HL-60 (cell line): ENCODE data around the gene FAM20A.

Experiments used
- DNase-seq, 2 experiments: peaks; one replicate each; pipeline ENCODE4 v3.0.0-alpha.2; 2010 to 2020; ENCODE audit warnings: low read depth in 1 of 2, low spot score in 1 of 2
- H3K27ac ChIP-seq: fragments of 250-450 bp; sonication (Bioruptor Pico); replicated peaks from 2 replicates; pipeline ENCODE4 v1.5.1; 2020; ENCODE audit warnings: mild to moderate bottlenecking, moderate library complexity
- H3K27me3 ChIP-seq: fragments of 250-450 bp; sonication (Bioruptor Pico); 2 replicates; pipeline ENCODE4 v1.5.1; 2021; ENCODE audit warnings: mild to moderate bottlenecking, moderate library complexity; ENCODE audit not compliant: insufficient read depth, poor library complexity, severe bottlenecking
- H3K4me3 ChIP-seq: replicated peaks from 2 replicates; pipeline ENCODE4 v1.5.1; 2011; ENCODE audit warnings: mild to moderate bottlenecking, control low read depth, low read length; ENCODE audit not compliant: insufficient read depth
- GABPA ChIP-seq: IDR thresholded peaks from 2 replicates; pipeline ENCODE4 v1.6.1; 2012; ENCODE audit warnings: low read depth
- POLR2AphosphoS5 ChIP-seq: IDR thresholded peaks from 2 replicates; pipeline ENCODE4 v1.6.1; 2012; ENCODE audit warnings: low read depth
- REST ChIP-seq: IDR thresholded peaks from 2 replicates; pipeline ENCODE4 v1.6.1; 2012; ENCODE audit warnings: low read depth; ENCODE audit not compliant: insufficient replicate concordance
- SPI1 ChIP-seq: IDR thresholded peaks from 2 replicates; pipeline ENCODE4 v1.6.1; 2012; ENCODE audit warnings: low read depth, mild to moderate bottlenecking, borderline replicate concordance
- TF ChIP-seq, protein P1 (sequence below): IDR thresholded peaks from one replicate; pipeline ENCODE4 v1.5.1; 2011; ENCODE audit warnings: low read length, control low read depth, inconsistent platforms; ENCODE audit not compliant: insufficient read depth

Gene FAM20A

GRCh38 chr17:68642118-68642412, 40.9 kb upstream of the FAM20A start:
- Histone ChIP-seq H3K4me3 (no peak overlapping the region), H3K27ac (no peak overlapping the region), H3K27me3 (no peaks in the 10 kb centered on the region)
- DNase-seq = no peak
- TF ChIP-seq REST (no peak), GABPA (no peak), SPI1 (no peak), POLR2AphosphoS5 (no peak)
- TF ChIP-seq, protein P1, sequence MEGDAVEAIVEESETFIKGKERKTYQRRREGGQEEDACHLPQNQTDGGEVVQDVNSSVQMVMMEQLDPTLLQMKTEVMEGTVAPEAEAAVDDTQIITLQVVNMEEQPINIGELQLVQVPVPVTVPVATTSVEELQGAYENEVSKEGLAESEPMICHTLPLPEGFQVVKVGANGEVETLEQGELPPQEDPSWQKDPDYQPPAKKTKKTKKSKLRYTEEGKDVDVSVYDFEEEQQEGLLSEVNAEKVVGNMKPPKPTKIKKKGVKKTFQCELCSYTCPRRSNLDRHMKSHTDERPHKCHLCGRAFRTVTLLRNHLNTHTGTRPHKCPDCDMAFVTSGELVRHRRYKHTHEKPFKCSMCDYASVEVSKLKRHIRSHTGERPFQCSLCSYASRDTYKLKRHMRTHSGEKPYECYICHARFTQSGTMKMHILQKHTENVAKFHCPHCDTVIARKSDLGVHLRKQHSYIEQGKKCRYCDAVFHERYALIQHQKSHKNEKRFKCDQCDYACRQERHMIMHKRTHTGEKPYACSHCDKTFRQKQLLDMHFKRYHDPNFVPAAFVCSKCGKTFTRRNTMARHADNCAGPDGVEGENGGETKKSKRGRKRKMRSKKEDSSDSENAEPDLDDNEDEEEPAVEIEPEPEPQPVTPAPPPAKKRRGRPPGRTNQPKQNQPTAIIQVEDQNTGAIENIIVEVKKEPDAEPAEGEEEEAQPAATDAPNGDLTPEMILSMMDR = no peak

DNA sequence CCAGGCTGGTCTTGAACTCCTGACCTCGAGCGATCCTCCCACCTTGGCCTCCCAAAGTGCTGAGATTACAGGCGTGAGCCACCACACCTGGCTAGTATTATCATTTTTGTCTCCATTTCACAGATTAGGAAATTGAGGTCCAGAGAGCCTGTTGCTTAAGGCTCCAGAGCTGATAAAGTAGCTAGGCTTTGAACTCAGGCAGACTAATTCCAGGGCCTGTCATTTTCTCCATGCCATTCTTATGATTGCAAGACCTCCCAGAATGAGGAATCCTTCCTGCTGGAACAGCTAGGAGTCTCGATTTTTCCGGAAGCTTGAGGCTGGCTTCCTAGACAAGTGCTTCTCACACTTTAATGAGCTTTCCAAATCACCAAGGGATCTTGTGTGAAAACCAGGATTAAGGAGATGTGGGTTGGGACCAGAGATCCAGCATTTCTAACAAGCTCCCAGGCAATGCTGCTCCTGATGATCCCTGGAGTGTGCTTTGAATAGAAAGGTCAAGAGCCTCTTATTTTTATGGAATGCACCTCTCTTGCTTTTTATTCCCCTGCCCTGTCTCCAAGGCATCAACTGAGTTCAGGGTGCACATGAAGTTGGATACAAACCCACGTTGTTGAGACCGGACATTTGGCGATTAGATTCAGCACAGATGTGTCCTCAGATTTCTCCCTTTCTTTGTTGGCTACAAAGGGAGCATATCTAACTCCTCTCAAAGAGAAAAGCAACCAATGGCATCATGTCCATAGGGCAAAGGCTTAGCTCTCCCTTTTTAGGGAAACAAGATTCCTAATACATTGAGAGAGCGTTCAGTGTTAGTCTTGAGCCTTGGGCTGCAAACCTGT, 40.3 kb upstream of the FAM20A start:
- DNase-seq = no peak

More for the DNA sequence above, 40.3 kb upstream of the FAM20A start:
- Histone ChIP-seq H3K27me3 (no peaks in the 10 kb centered on the region), H3K4me3 (no peak overlapping the region), H3K27ac (no peak overlapping the region)
- no peak for TF ChIP-seq REST
- TF ChIP-seq SPI1 = no peak
- no peak for TF ChIP-seq GABPA
- TF ChIP-seq, protein P1 = no peak
